DOHH2 (cell line): Measurements from ENCODE around the gene FAM98B.

ENCODE experiments used
- H3F3A ChIP-seq: fragments of 200-600 bp; sonication (generic), shearing (Covaris generic); 2 replicates; pipeline ENCODE4 v1.6.0; 2016; ENCODE audit warnings: antibody characterized with exemption, mild to moderate bottlenecking; ENCODE audit not compliant: control insufficient read depth, insufficient read depth
- H3K27ac ChIP-seq: fragments of 200-600 bp; sonication (generic); 2 replicates; pipeline ENCODE4 v1.5.1; 2014; ENCODE audit warnings: low read depth, mild to moderate bottlenecking, low read length, moderate library complexity
- H3K27me3 ChIP-seq: fragments of 200-600 bp; sonication (generic); 2 replicates; pipeline ENCODE4 v1.6.1; 2014; ENCODE audit warnings: mild to moderate bottlenecking, low read length, mixed read lengths; ENCODE audit not compliant: control insufficient read depth
- H3K36me3 ChIP-seq: fragments of 200-600 bp; sonication (generic); 2 replicates; pipeline ENCODE4 v1.6.1; 2014; ENCODE audit warnings: mild to moderate bottlenecking, low read length, moderate library complexity, mixed read lengths; ENCODE audit not compliant: control insufficient read depth
- H3K4me1 ChIP-seq: fragments of 200-600 bp; sonication (generic); 2 replicates; pipeline ENCODE4 v1.6.1; 2014; ENCODE audit warnings: mild to moderate bottlenecking, low read length, mixed read lengths; ENCODE audit not compliant: control insufficient read depth
- H3K4me2 ChIP-seq: fragments of 200-600 bp; sonication (generic); 2 replicates; pipeline ENCODE4 v1.6.0; 2014; ENCODE audit warnings: mild to moderate bottlenecking, low read length, moderate library complexity
- H3K4me3 ChIP-seq: fragments of 200-600 bp; sonication (generic); 2 replicates; pipeline ENCODE4 v1.5.1; 2014; ENCODE audit warnings: mild to moderate bottlenecking, low read length, mixed read lengths
- H3K79me2 ChIP-seq: fragments of 200-600 bp; sonication (generic); 2 replicates; pipeline ENCODE4 v1.6.1; 2014; ENCODE audit warnings: mild to moderate bottlenecking, low read length, mixed read lengths; ENCODE audit not compliant: control insufficient read depth
- H3K9me2 ChIP-seq: fragments of 200-600 bp; sonication (generic); replicated peaks from 2 replicates; pipeline ENCODE4 v1.6.1; 2014; ENCODE audit warnings: mild to moderate bottlenecking, low read length, mixed read lengths; ENCODE audit not compliant: control insufficient read depth
- H3K9me3 ChIP-seq: fragments of 200-600 bp; sonication (generic); 2 replicates; pipeline ENCODE4 v1.6.1; 2014; ENCODE audit warnings: antibody characterized with exemption, low read length, mixed read lengths; ENCODE audit not compliant: control insufficient read depth, insufficient read depth
- H4K20me1 ChIP-seq: fragments of 200-600 bp; sonication (generic); 2 replicates; pipeline ENCODE4 v1.6.0; 2014; ENCODE audit warnings: low read depth, mild to moderate bottlenecking, antibody characterized with exemption, low read length, moderate library complexity; ENCODE audit not compliant: control insufficient read depth, insufficient read depth
- EZH2phosphoT487 ChIP-seq: fragments of 200-600 bp; sonication (generic); IDR thresholded peaks from 2 replicates; pipeline ENCODE4 v1.6.1; 2017; ENCODE audit warnings: borderline replicate concordance, mild to moderate bottlenecking, antibody characterized with exemption, low read length, moderate library complexity, mixed read lengths
- TF ChIP-seq, protein P1 (sequence below): fragments of 200-600 bp; sonication (generic); IDR thresholded peaks from one replicate; pipeline ENCODE4 v1.5.1; 2014; ENCODE audit warnings: antibody characterized with exemption, mild to moderate bottlenecking, low read depth, low read length; ENCODE audit not compliant: poor library complexity, severe bottlenecking

FAM98B gene

DNA sequence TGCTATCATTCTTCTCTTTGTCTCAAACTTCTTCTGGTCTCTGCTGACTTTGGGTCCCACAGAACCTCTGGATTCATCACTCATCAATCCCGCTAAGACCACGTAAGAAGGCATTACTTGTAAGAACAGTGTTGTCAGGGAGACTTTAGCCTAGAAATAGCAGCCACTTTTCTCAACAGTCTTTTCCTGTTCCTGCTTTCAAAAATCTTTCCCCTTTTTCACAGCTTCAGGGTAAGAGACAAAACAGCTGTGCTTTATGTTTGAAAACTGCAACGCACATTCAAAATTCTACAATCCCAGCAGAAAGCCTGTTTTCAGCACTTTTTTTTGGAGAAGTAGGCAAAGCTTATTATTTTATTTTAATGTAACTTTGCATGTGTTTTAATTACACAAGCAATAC is 42.0 kb upstream of the FAM98B start:
- H3K79me2 ChIP-seq, result no peaks in the 10 kb centered on the region
- TF ChIP-seq, protein P1, sequence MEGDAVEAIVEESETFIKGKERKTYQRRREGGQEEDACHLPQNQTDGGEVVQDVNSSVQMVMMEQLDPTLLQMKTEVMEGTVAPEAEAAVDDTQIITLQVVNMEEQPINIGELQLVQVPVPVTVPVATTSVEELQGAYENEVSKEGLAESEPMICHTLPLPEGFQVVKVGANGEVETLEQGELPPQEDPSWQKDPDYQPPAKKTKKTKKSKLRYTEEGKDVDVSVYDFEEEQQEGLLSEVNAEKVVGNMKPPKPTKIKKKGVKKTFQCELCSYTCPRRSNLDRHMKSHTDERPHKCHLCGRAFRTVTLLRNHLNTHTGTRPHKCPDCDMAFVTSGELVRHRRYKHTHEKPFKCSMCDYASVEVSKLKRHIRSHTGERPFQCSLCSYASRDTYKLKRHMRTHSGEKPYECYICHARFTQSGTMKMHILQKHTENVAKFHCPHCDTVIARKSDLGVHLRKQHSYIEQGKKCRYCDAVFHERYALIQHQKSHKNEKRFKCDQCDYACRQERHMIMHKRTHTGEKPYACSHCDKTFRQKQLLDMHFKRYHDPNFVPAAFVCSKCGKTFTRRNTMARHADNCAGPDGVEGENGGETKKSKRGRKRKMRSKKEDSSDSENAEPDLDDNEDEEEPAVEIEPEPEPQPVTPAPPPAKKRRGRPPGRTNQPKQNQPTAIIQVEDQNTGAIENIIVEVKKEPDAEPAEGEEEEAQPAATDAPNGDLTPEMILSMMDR, result no peak
- TF ChIP-seq EZH2phosphoT487, result no peak
- H3K4me3 ChIP-seq, result no peak overlapping the region
- H3F3A ChIP-seq, result no peaks in the 10 kb centered on the region
- H3K4me2 ChIP-seq, result no peak overlapping the region
- H3K4me1 ChIP-seq, result no peaks in the 10 kb centered on the region
- H3K36me3 ChIP-seq, result no peaks in the 10 kb centered on the region
- H4K20me1 ChIP-seq, result no peaks in the 10 kb centered on the region
- H3K27me3 ChIP-seq, result peaks cover 4% of the 10 kb centered on the region; the same call in 1 of the 2 replicates
- H3K9me2 ChIP-seq, result no peaks in the 10 kb centered on the region
- no peak overlapping the region for H3K27ac ChIP-seq
- H3K9me3 ChIP-seq, result no peaks in the 10 kb centered on the region

DNA sequence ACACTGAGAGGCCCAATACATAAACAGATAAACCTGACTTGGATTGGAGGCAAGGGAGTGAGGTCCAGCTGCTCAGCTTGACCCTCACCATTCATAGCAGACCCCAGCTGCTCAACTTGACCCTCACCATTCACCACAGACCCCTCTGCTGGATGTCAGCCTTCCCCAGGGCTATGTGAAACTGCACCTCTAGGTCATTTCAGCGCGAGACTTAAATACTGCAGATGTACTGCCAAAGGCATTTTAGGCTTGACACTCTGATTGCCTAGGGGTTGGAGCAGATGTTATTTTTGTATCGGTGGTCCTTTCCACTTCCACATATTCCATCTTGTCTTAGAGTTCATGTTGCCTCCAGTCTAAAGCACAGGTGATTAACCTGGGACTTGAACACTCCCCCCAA is 41.5 kb upstream of the FAM98B start:
- Histone ChIP-seq H3F3A (no peaks in the 10 kb centered on the region), H3K27ac (no peak overlapping the region), H3K4me1 (no peaks in the 10 kb centered on the region), H3K9me2 (no peaks in the 10 kb centered on the region), H3K4me3 (no peak overlapping the region), H3K27me3 (peaks cover 4% of the 10 kb centered on the region; the same call in 1 of the 2 replicates), H3K9me3 (no peaks in the 10 kb centered on the region), H3K36me3 (no peaks in the 10 kb centered on the region), H3K4me2 (no peak overlapping the region), H3K79me2 (no peaks in the 10 kb centered on the region), H4K20me1 (no peaks in the 10 kb centered on the region)
- TF ChIP-seq, protein P1, result no peak
- no peak for TF ChIP-seq EZH2phosphoT487

DNA sequence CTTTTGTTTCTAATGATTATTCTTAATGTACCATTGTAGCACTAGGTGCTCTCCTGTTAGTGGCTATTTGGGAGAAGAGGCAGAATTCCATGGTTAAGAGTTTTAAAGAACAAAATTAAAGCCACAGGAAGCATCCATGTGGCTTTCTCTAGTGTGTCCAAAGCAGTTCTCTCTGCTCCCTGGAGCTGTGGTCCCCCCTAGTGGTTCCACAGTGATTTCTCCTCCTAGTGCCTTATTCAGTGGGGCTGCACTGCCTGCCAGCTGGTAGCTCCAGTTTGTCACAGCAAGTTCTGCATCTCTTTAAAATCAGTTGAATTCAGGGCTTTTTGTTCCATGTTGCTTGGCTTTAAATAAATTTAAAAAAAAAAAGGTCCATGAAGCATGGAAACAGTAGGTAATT is 39.6 kb upstream of the FAM98B start:
- Histone ChIP-seq H3K27ac (no peak overlapping the region), H3K4me1 (no peaks in the 10 kb centered on the region), H3K79me2 (no peaks in the 10 kb centered on the region), H3K9me2 (no peaks in the 10 kb centered on the region), H3F3A (no peaks in the 10 kb centered on the region), H3K4me2 (no peak overlapping the region), H4K20me1 (no peaks in the 10 kb centered on the region), H3K4me3 (no peak overlapping the region), H3K27me3 (peaks cover 4% of the 10 kb centered on the region; the same call in 1 of the 2 replicates), H3K36me3 (no peaks in the 10 kb centered on the region), H3K9me3 (no peaks in the 10 kb centered on the region)
- no peak for TF ChIP-seq EZH2phosphoT487
- TF ChIP-seq, protein P1, result peak; percentile 50
